Duodenal mucosa (tissue), 2 donors: ENCODE measurements around the gene ZNF749.
A peak's percentile ranks its signal among the peaks of the same experiment; 100 is the strongest.
"Not testable (repeated sequence)": the region's sequence is repeated elsewhere in the genome, so short reads cannot be mapped to it uniquely, and the experiment has no call there.

ENCODE experiments used
- H3K27ac ChIP-seq: one replicate; pipeline ENCODE4 v1.7.0; 2013; ENCODE audit warnings: low read depth, low read length
- H3K27me3 ChIP-seq, 2 donors: one replicate each; pipeline ENCODE4 v1.7.0; 2013; ENCODE audit warnings: low read length in 2 of 2, control low read depth in 1 of 2; ENCODE audit not compliant: insufficient read depth in 2 of 2, control insufficient read depth in 1 of 2
- H3K36me3 ChIP-seq, 2 donors: one replicate each; pipeline ENCODE4 v1.7.0; 2013; ENCODE audit warnings: low read length in 2 of 2, control low read depth in 1 of 2; ENCODE audit not compliant: insufficient read depth in 2 of 2, control insufficient read depth in 1 of 2
- H3K4me1 ChIP-seq, 2 donors: one replicate each; pipeline ENCODE4 v1.7.0; 2013; ENCODE audit warnings: low read length in 2 of 2, control low read depth in 1 of 2; ENCODE audit not compliant: insufficient read depth in 2 of 2, control insufficient read depth in 1 of 2
- H3K4me3 ChIP-seq, 2 donors: one replicate each; pipeline ENCODE4 v1.7.0; 2013; ENCODE audit warnings: low read length in 2 of 2, low read depth in 1 of 2
- H3K9ac ChIP-seq, 2 donors: one replicate each; pipeline ENCODE4 v1.7.0; 2013; ENCODE audit warnings: low read length in 2 of 2, low read depth in 1 of 2
- H3K9me3 ChIP-seq, 2 donors: one replicate each; pipeline ENCODE4 v1.7.0; 2013; ENCODE audit warnings: low read length in 2 of 2, control low read depth in 1 of 2; ENCODE audit not compliant: control insufficient read depth in 1 of 2

Gene ZNF749

DNA sequence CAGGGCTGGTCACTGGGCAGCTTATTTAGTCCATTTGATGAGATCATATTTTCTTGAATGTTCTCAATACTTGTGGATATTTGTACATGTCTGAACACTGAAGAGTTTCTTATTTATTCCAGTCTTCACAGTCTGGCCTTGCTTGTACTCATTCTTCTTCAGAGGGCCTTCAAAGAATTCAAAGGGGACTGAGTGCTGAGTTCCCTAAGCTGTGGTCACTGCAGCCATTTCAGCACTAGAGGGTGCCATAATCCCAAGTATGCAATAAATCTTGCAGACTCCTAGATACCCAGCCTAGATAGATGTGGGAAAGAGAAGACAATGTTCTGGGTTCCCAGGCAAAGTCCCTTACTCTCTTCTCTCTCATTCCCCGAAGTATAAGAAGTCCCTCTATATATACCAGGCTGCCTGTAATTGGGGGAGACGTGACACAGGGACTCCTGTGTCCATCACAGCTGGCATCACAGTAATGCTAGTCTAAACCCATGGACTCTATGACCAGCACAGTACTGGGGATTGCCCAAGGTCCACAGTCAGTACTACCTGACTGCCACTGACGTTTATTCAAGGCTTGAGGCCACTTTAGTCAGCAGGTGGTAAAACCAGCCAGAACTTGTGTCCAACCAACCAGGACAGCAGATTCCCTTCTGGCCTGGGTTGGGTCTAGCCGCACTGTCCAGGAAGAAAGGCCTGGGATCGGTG is 30.7 kb downstream of the ZNF749 start:
- Histone ChIP-seq H3K9me3 (peaks cover 34 to 53% of the 10 kb centered on the region in 2 donors), H3K27me3 (no peaks in the 10 kb centered on the region), H3K27ac (no peak overlapping the region), H3K9ac (no peak overlapping the region), H3K4me3 (no peak overlapping the region), H3K4me1 (no peaks in the 10 kb centered on the region), H3K36me3 (peaks cover 0 to 6% of the 10 kb centered on the region in 2 donors)

- Histone ChIP-seq H3K9ac (no peak overlapping the region), H3K4me3 (peak overlapping the region in 1 of 2 donors; percentile 21), H3K27me3 (no peaks in the 10 kb centered on the region), H3K27ac (no peak overlapping the region), H3K36me3 (peaks cover 0 to 6% of the 10 kb centered on the region in 2 donors), H3K9me3 (peaks cover 40 to 60% of the 10 kb centered on the region in 2 donors), H3K4me1 (no peaks in the 10 kb centered on the region)
These were observed 31.4 kb downstream of the ZNF749 start for GRCh38 chr19:57466489-57466888.

GRCh38 chr19:57473646-57474045 is 38.5 kb downstream of the ZNF749 start:
- peaks cover 41 to 42% of the 10 kb centered on the region in 2 donors for H3K36me3 ChIP-seq
- H3K4me3 ChIP-seq, result peak overlapping the region; percentile 15 to 44
- peaks cover 78 to 89% of the 10 kb centered on the region in 2 donors for H3K9me3 ChIP-seq
- no peak overlapping the region for H3K27ac ChIP-seq
- H3K27me3 ChIP-seq, result no peaks in the 10 kb centered on the region
- no peak overlapping the region for H3K9ac ChIP-seq
- peaks cover 4 to 7% of the 10 kb centered on the region in 2 donors for H3K4me1 ChIP-seq

DNA sequence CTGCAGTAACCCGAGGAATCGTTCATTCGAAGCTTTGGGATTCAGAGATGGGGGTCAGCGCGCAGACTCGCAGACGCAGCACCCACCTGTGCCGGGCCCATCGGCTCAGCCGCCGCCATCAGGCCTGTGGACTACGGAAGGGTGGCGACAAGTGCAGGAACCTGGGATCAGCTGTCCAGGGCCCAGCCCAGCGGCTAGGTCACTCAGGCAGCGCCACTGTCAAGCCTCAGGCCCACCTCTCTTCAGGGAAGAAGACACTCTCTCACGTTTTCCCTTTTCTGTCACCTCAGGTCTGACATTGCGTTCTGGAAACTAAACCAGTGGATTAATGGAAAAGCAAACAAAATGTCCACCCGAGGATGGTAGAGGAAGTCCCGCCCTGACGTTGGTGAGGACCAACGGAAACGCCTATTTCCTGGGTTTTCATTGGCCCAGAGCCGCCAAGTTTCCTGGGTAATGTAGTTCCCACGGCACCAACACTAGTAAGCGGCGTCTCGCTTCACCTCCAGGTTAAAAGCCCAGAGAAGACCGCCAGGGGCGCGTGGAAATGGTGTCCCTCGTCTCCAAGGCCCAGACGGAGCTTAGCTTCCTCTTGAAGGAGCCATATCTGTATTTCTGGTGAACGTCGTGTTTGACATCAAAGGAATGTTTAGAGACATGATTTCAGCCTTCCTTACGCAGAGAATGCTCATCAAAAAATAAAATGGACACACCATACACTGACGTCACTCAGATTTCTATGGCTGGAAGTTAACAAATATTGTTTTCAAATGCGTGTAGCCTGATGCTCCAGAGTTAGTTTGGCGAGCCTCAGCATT is 42.3 kb downstream of the ZNF749 start, which contains the start of gene ZNF772:
ZNF772 (minus strand) TSS at position 376 of the 818 bp plus-strand sequence; CDS start at position 119, 257 bp downstream.
- H3K4me1 ChIP-seq, result peaks cover 4 to 7% of the 10 kb centered on the region in 2 donors
- H3K27me3 ChIP-seq, result no peaks in the 10 kb centered on the region
- H3K9me3 ChIP-seq, result peaks cover 61 to 74% of the 10 kb centered on the region in 2 donors
- H3K4me3 ChIP-seq, result peak within 1 kb of the TSS; percentile 90 to 96
- H3K36me3 ChIP-seq, result peaks cover 37 to 40% of the 10 kb centered on the region in 2 donors
- H3K27ac ChIP-seq, result peak within 1 kb of the TSS; percentile 35
- H3K9ac ChIP-seq, result peak within 1 kb of the TSS; percentile 30 to 73

DNA sequence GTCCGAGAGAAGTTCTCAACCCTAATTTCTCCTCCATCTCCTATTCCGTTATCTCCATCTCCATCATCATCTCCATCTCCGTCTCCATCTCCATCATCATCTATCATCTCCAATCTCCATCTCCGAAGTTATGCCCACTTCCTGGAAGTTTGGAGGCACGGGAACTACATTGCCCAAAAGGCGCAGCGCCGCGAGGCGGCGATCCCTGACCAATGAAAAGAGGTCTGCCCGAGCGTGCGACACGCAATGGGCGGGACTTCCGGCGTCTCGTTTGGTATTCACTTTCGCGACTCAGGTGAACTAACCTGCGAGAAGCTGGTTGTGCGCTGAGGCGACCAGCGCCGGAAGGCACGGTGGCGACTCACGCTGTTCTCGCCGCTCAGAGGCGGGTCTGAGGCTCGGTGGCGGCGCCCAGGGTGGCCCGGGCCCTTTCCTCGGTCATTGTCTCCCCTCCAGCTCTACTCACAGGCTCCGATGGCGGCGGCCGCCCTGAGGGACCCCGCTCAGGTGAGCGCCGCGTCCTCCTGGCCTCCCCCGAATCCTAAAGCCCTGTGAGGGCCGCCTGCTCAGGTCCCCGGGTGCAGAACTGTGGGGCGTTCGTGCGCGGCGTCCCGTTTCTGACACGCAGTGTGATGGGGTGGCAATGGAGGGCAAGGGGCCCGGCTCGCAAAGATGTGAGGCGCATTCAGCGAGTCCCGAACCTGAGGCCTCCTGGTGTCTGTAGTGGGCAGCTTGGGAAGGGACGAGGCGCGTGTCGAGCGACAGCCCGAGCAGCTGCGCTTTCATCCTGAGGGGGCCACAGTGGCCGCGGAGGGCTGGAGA is 52.6 kb downstream of the ZNF749 start, which contains the start of gene ZNF419:
ZNF419 (plus strand) TSS at position 274 of the 822 bp plus-strand sequence; CDS start at position 475, 201 bp downstream.
- peak within 1 kb of the TSS; percentile 71 to 88 for H3K9ac ChIP-seq
- peak within 1 kb of the TSS; percentile 42 for H3K27ac ChIP-seq
- H3K4me1 ChIP-seq, result not testable (repeated sequence)

DNA sequence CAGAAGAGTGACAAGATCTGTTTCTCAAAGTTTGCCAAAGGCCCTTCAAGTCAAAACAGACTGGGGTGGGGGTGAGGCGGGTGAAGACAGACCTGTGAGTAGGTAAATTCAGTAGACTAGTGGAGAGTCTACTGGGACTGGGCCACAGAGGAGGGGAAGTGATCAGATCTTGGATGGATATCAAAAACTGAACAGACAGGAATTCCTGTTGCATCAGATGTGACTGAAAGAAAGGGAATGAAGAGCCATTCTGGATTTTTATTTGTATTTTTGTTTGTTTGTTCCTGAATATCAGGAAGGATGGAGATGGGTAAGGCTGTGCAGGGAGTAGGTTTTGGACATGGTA is 53.1 kb downstream of the ZNF749 start:
- H3K27ac ChIP-seq, H3K27me3 ChIP-seq, H3K4me1 ChIP-seq, H3K9ac ChIP-seq: not testable (repeated sequence)
- peaks cover 14 to 31% of the 10 kb centered on the region in 2 donors for H3K36me3 ChIP-seq
- peak overlapping the region; percentile 31 to 53 for H3K4me3 ChIP-seq
- H3K9me3 ChIP-seq, result peaks cover 24 to 32% of the 10 kb centered on the region in 2 donors

More for the DNA sequence above, 52.6 kb downstream of the ZNF749 start, which contains the start of gene ZNF419:
- Histone ChIP-seq H3K36me3 (peaks cover 12 to 25% of the 10 kb centered on the region in 2 donors), H3K9me3 (peaks cover 19 to 27% of the 10 kb centered on the region in 2 donors), H3K4me3 (peak within 1 kb of the TSS; percentile 88 to 95)
- H3K27me3 ChIP-seq, result not testable (repeated sequence)
